B cell (primary cell): ENCODE measurements around the gene MRPS34. TPM values are rescaled to one million over a fixed set of nuclear protein-coding genes. Genes with fewer than 3 reads are reported as not detected.

Experiments
- ATAC-seq: fragments of 200-7000 bp; cut with Tn5 transposase; one replicate; pipeline ENCODE4 v1.10.0; 2021; ENCODE audit warnings: low read depth, mild to moderate bottlenecking, moderate number of reproducible peaks, moderate library complexity
- CTCF ChIA-PET: fragments of 350-600 bp; sonication (Branson Sonifier 250); formaldehyde crosslinking; loops from one replicate; lab custom pipeline; 2021; ENCODE audit warnings: antibody characterized with exemption, inconsistent platforms; lab: Charles Lee
- POLR2A ChIA-PET: fragments of 350-600 bp; sonication (Branson Sonifier 250); formaldehyde crosslinking; loops from one replicate; lab custom pipeline; 2021; ENCODE audit warnings: antibody characterized with exemption; lab: Charles Lee
- DNase-seq: peaks from one replicate; pipeline ENCODE4 v3.0.0; 2013
- H2AFZ ChIP-seq: 2 replicates; pipeline ENCODE4 v1.6.1; 2012; ENCODE audit warnings: mild to moderate bottlenecking, low read depth, low read length; ENCODE audit not compliant: insufficient read depth, poor library complexity, severe bottlenecking
- H3K27ac ChIP-seq, 2 donors: 1 replicate in 1 of 2; 2 replicates in 1 of 2; pipeline ENCODE4 v1.5.1; 2012 to 2013; ENCODE audit warnings: low read length in 2 of 2, mild to moderate bottlenecking in 2 of 2, moderate library complexity in 1 of 2
- H3K27me3 ChIP-seq, 4 experiments: fragments of 200-600 bp in 1 of 4; sonication (generic) in 1 of 4; replicated peaks in 1 of 4; 1 replicate in 2 of 4; 2 replicates in 2 of 4; pipeline versions ENCODE4 v1.6.1 to v1.7.0; 2013 to 2016; ENCODE audit warnings: low read length in 3 of 4, mild to moderate bottlenecking in 2 of 4, mixed read lengths in 1 of 4, moderate library complexity in 1 of 4; ENCODE audit not compliant: insufficient read depth in 4 of 4, control insufficient read depth in 3 of 4; ENCODE audit errors: control extremely low read depth in 1 of 4
- H3K36me3 ChIP-seq, 2 experiments: replicated peaks in 1 of 2; 1 replicate in 1 of 2; 2 replicates in 1 of 2; pipeline versions ENCODE4 v1.6.1 to v1.7.1; 2013; ENCODE audit warnings: low read length in 1 of 2; ENCODE audit not compliant: insufficient read depth in 2 of 2, control insufficient read depth in 1 of 2; ENCODE audit errors: control extremely low read depth in 1 of 2, extremely low read depth in 1 of 2
- H3K4me1 ChIP-seq, 2 donors: fragments of 200-600 bp in 1 of 2; sonication (generic) in 1 of 2; 1 replicate in 1 of 2; 2 replicates in 1 of 2; pipeline versions ENCODE4 v1.5.1 to v1.6.1; 2013 to 2017; ENCODE audit warnings: low read length in 2 of 2; ENCODE audit not compliant: control insufficient read depth in 2 of 2, insufficient read depth in 2 of 2
- H3K4me2 ChIP-seq: replicated peaks from 2 replicates; pipeline ENCODE3; 2012; ENCODE audit warnings: mild to moderate bottlenecking, low read depth, low read length; ENCODE audit not compliant: poor library complexity, severe bottlenecking
- H3K4me3 ChIP-seq, 5 experiments: fragments of 200-600 bp in 1 of 5; sonication (generic) in 1 of 5; 1 replicate in 3 of 5; 2 replicates in 2 of 5; pipeline versions ENCODE4 v1.5.1 to v1.7.0; 2011 to 2016; ENCODE audit warnings: low read length in 4 of 5, mild to moderate bottlenecking in 4 of 5, low read depth in 2 of 5, control low read depth in 1 of 5, moderate library complexity in 1 of 5; ENCODE audit not compliant: insufficient read depth in 1 of 5; ENCODE audit errors: control extremely low read depth in 1 of 5, extremely low read depth in 1 of 5
- H3K79me2 ChIP-seq: fragments of 200-600 bp; sonication (generic); one replicate; pipeline ENCODE4 v1.6.0; 2016; ENCODE audit warnings: low read length; ENCODE audit not compliant: control insufficient read depth, insufficient read depth
- H3K9ac ChIP-seq: fragments of 200-600 bp; sonication (generic); 2 replicates; pipeline ENCODE4 v1.6.1; 2017; ENCODE audit warnings: mild to moderate bottlenecking, low read length, moderate library complexity
- H3K9me3 ChIP-seq, 3 donors: one replicate each; pipeline versions ENCODE4 v1.6.1 to v1.7.1; 2013; ENCODE audit warnings: low read length in 2 of 3; ENCODE audit not compliant: control insufficient read depth in 2 of 3, insufficient read depth in 1 of 3; ENCODE audit errors: control extremely low read depth in 1 of 3
- H4K20me1 ChIP-seq: 2 replicates; pipeline ENCODE4 v1.6.0; 2012; ENCODE audit warnings: mild to moderate bottlenecking, low read length; ENCODE audit not compliant: insufficient read depth, control insufficient read depth, poor library complexity, severe bottlenecking
- H3K27ac Mint-ChIP-seq: one replicate; pipeline ENCODE4 v1.8.0; 2021; ENCODE audit warnings: mixed read lengths
- H3K27me3 Mint-ChIP-seq: one replicate; pipeline ENCODE4 v1.8.0; 2021; ENCODE audit warnings: mixed read lengths
- H3K4me1 Mint-ChIP-seq: one replicate; pipeline ENCODE4 v1.8.0; 2021; ENCODE audit warnings: mixed read lengths
- H3K4me3 Mint-ChIP-seq: one replicate; pipeline ENCODE4 v1.8.0; 2021; ENCODE audit warnings: mixed read lengths
- H3K9me3 Mint-ChIP-seq: one replicate; pipeline ENCODE4 v1.8.0; 2022; ENCODE audit warnings: mixed read lengths; ENCODE audit not compliant: insufficient read depth
- EZH2 ChIP-seq: IDR thresholded peaks from 2 replicates; pipeline ENCODE4 v1.6.1; 2012; ENCODE audit warnings: borderline replicate concordance, low read depth, mild to moderate bottlenecking, moderate library complexity, low read length; ENCODE audit not compliant: insufficient read depth, poor library complexity, severe bottlenecking
- WGBS: methylation state at CpG from one replicate; pipeline ENCODE4 v1.1.5; 2013; ENCODE audit warnings: missing lambda C conversion rate; ENCODE audit not compliant: insufficient coverage; 5-methylcytosine and 5-hydroxymethylcytosine counted together
- intact Hi-C: fragments of 100-400 bp; cut with micrococcal nuclease; formaldehyde crosslinking; loops from one replicate; pipeline ENCODE4 v1.10.0; 2022
- polyA plus RNA-seq: library from polyadenylated mRNA; depleted of rRNA; stranded (reverse); fragments of >200 nt; gene quantifications from 2 replicates; pipeline ENCODE4 v1.2.3, GENCODE V29; 2012
- total RNA-seq, 2 donors: library from RNA; stranded (reverse); fragments of 120-200 nt in 1 of 2; gene quantifications; 1 replicate in 1 of 2; 2 replicates in 1 of 2; pipeline versions ENCODE4 v1.2.3 to v1.2.4, GENCODE V29; 2013 to 2022
- TF ChIP-seq, protein P1 (sequence below): fragments of 200-600 bp; IDR thresholded peaks from one replicate; pipeline ENCODE4 v1.8.0; 2022; ENCODE audit warnings: antibody characterized with exemption, mild to moderate bottlenecking

The MRPS34 gene
- total and polyA plus RNA-seq, 2 donors (not counting 1 experiment from before 2014, with no cell fraction given) = 44.6 to 55.2 TPM

DNA sequence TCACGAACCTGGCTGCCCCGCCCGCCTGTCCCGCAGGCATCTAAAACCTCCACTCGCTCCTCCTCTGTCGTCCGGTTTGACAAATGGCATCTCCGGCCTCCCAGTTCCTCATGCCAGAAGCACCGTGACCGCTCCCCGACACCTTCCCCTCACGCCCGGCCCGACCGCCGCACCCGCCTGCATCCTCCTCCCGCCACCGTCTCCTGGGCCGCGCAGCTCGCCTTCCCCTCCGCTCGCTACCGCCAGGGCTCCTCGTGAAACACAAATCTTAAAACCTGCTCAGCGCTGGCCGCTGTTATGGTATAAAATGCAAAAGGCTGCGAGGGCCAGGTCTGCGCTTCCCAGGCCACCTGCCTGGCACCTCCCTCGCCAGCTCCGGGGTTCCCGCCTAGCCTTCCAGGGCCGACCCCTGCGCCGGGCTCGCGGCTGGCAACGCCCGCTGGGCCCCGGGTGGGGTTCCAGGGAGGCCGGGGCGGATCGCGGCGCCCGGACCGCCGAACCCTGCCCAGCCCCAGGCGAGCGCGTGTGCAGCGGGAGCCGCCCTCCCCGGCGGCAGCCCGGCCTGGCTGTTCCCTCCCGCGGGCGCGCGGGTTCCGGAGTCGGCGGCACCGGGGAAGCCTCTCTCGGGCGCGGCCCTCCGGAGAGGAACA, 8.9 kb upstream of the MRPS34 start:
- no peaks in the 10 kb centered on the region for H3K9me3 Mint-ChIP-seq
- H3K79me2 ChIP-seq = peaks cover 57% of the 10 kb centered on the region
- CTCF ChIA-PET = interaction anchor here (0.8 to 2.3 kb wide), 11 partner anchors 8 to 374 kb away, joined by 3 to 16 read pairs (median 4); partner anchors contain the start of genes EME2, FAHD1, HAGH and MAPK8IP3

More for the DNA sequence above, 8.9 kb upstream of the MRPS34 start:
- Histone ChIP-seq H3K4me3 (peak overlapping the region; percentile 36 to 96 (median 83)), H3K9me3 (no peaks in the 10 kb centered on the region), H2AFZ (peak overlapping the region; percentile 77), H3K4me2 (peak overlapping the region; percentile 94), H3K27me3 (no peaks in the 10 kb centered on the region), H3K27ac (peak overlapping the region in 1 of 2 donors; percentile 76), H3K4me1 (peaks cover 10 to 35% of the 10 kb centered on the region in 2 donors), H3K9ac (peak overlapping the region; percentile 89), H3K36me3 (peaks cover 0 to 25% of the 10 kb centered on the region in 2 experiments), H4K20me1 (peaks cover 77% of the 10 kb centered on the region)
- H3K4me1 Mint-ChIP-seq = peaks cover 24% of the 10 kb centered on the region
- intact Hi-C loops = loop anchor here (1.0 to 2.0 kb wide), 4 partner anchors 9 to 439 kb away; partner anchors contain the start of genes HAGH, MRPS34 and UQCC4
- WGBS = under 1% methylated on average over 69 of the region's 70 CpGs
- peak overlapping the region; percentile 88 for H3K4me3 Mint-ChIP-seq
- H3K27ac Mint-ChIP-seq = peak overlapping the region; percentile 86
- no peaks in the 10 kb centered on the region for H3K27me3 Mint-ChIP-seq
- DNase-seq (peak; percentile 63), ATAC-seq (no peak)
- TF ChIP-seq EZH2 = no peak
- TF ChIP-seq, protein P1, sequence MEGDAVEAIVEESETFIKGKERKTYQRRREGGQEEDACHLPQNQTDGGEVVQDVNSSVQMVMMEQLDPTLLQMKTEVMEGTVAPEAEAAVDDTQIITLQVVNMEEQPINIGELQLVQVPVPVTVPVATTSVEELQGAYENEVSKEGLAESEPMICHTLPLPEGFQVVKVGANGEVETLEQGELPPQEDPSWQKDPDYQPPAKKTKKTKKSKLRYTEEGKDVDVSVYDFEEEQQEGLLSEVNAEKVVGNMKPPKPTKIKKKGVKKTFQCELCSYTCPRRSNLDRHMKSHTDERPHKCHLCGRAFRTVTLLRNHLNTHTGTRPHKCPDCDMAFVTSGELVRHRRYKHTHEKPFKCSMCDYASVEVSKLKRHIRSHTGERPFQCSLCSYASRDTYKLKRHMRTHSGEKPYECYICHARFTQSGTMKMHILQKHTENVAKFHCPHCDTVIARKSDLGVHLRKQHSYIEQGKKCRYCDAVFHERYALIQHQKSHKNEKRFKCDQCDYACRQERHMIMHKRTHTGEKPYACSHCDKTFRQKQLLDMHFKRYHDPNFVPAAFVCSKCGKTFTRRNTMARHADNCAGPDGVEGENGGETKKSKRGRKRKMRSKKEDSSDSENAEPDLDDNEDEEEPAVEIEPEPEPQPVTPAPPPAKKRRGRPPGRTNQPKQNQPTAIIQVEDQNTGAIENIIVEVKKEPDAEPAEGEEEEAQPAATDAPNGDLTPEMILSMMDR = peak; percentile 45
- POLR2A ChIA-PET = interaction anchor here (0.5 to 2.0 kb wide), 5 partner anchors 10 to 362 kb away, joined by 6 to 27 read pairs (median 7); partner anchors contain the start of genes EME2, FAHD1, MRPS34 and NME3
